PC-9 (cell line): ENCODE data around the gene PRKG1. TPM values are rescaled to one million over a fixed set of nuclear protein-coding genes. Genes with fewer than 3 reads are reported as not detected.
"Not testable (repeated sequence)": the region's sequence is repeated elsewhere in the genome, so short reads cannot be mapped to it uniquely, and the experiment has no call there.

ENCODE experiments used
- BruUV-seq: library from RNA; stranded (reverse); fragments of 400-500 nt; replicated peaks from 2 replicates; lab custom pipeline; 2021; lab: Mats Ljungman, UMichigan
- CTCF ChIA-PET: fragments of 300-600 bp; sonication (Branson Sonifier 250); formaldehyde crosslinking; loops from one replicate; lab custom pipeline; 2022; ENCODE audit warnings: antibody characterized with exemption; lab: Charles Lee
- POLR2A ChIA-PET: fragments of 300-600 bp; sonication (Branson Sonifier 250); formaldehyde crosslinking; loops from one replicate; lab custom pipeline; 2022; ENCODE audit warnings: antibody characterized with exemption; ENCODE audit not compliant: unreplicated experiment; lab: Charles Lee
- DNase-seq, 2 experiments: peaks; one replicate each; pipeline versions ENCODE4 v3.0.0 to v3.0.0-alpha.2; 2015 to 2022; ENCODE audit warnings: mixed read lengths in 1 of 2
- H2AFZ ChIP-seq: fragments of 200-600 bp; sonication (generic); 2 replicates; pipeline ENCODE4 v1.8.1; 2017; ENCODE audit warnings: antibody characterized with exemption
- H3F3A ChIP-seq: fragments of 200-600 bp; sonication (generic); 2 replicates; pipeline ENCODE4 v1.8.1; 2017; ENCODE audit warnings: antibody characterized with exemption, mild to moderate bottlenecking, low read depth; ENCODE audit not compliant: insufficient read depth
- H3K27ac ChIP-seq: fragments of 200-600 bp; sonication (generic); 2 replicates; pipeline ENCODE4 v1.6.1; 2016; ENCODE audit warnings: mixed run types
- H3K27me3 ChIP-seq: fragments of 200-600 bp; sonication (generic); 2 replicates; pipeline ENCODE4 v1.6.1; 2016; ENCODE audit warnings: low read depth, mixed run types; ENCODE audit not compliant: insufficient read depth
- H3K36me3 ChIP-seq: fragments of 200-600 bp; sonication (generic); 2 replicates; pipeline ENCODE4 v1.6.1; 2016; ENCODE audit warnings: low read depth, mixed run types
- H3K4me1 ChIP-seq: fragments of 200-600 bp; sonication (generic); replicated peaks from 2 replicates; pipeline ENCODE4 v1.6.1; 2016; ENCODE audit warnings: mixed run types; ENCODE audit not compliant: insufficient read depth
- H3K4me2 ChIP-seq: fragments of 200-600 bp; sonication (generic); 2 replicates; pipeline ENCODE4 v1.6.1; 2017; ENCODE audit warnings: mixed run types
- H3K4me3 ChIP-seq: fragments of 200-600 bp; sonication (generic); 2 replicates; pipeline ENCODE4 v1.6.1; 2016; ENCODE audit warnings: mixed run types
- H3K79me2 ChIP-seq: fragments of 200-600 bp; sonication (generic); 2 replicates; pipeline ENCODE4 v1.6.1; 2017; ENCODE audit warnings: low read depth, mixed run types
- H3K9me2 ChIP-seq: fragments of 200-600 bp; sonication (generic); 2 replicates; pipeline ENCODE4 v1.8.1; 2017; ENCODE audit warnings: mild to moderate bottlenecking; ENCODE audit not compliant: insufficient read depth
- H3K9me3 ChIP-seq: fragments of 200-600 bp; sonication (generic); 2 replicates; pipeline ENCODE4 v1.8.1; 2016; ENCODE audit warnings: low read depth; ENCODE audit not compliant: insufficient read depth
- H4K20me1 ChIP-seq: fragments of 200-600 bp; sonication (generic); 2 replicates; pipeline ENCODE4 v1.8.1; 2017; ENCODE audit not compliant: insufficient read depth
- EZH2 ChIP-seq: fragments of 200-600 bp; sonication (generic); IDR thresholded peaks from 2 replicates; pipeline ENCODE4 v1.8.0; 2017; ENCODE audit warnings: antibody characterized with exemption, low read depth
- intact Hi-C: fragments of 100-400 bp; cut with micrococcal nuclease; formaldehyde crosslinking; loops from one replicate; pipeline ENCODE4 v1.10.0; 2022; ENCODE audit not compliant: unreplicated experiment
- total RNA-seq: library from RNA; stranded (reverse); gene quantifications from 2 replicates; pipeline ENCODE4 v1.2.3, GENCODE V29; 2021
- TF ChIP-seq, protein P1 (sequence below): fragments of 200-600 bp; sonication (generic); conservative IDR thresholded peaks from 2 replicates; pipeline ENCODE4 v1.6.1; 2017; ENCODE audit warnings: mixed run types, antibody characterized with exemption, mild to moderate bottlenecking, moderate library complexity

Gene PRKG1
- total RNA-seq, 1 experiment from 2014 or later = 0.70 TPM

DNA sequence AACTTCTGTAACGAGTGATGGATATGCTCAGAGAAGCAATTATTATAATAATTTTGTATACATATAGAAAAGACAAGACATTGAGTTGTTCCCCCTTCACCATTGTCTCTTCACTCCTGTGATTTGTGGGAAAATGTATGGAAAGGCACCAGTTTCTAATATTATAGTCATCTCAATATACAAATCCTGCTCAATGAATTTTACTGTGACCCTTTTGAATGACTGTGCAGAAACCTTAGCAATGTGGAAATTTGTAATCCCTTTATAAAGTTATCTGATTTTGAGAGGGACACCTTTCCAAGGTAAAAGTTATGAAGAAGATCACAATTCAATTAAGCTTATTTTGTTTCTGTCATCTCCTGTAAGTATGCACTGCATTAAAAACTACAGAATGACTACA, 1165.5 kb downstream of the PRKG1 start:
- intact Hi-C loops = no loop called here
- no peak for TF ChIP-seq EZH2
- TF ChIP-seq, protein P1, sequence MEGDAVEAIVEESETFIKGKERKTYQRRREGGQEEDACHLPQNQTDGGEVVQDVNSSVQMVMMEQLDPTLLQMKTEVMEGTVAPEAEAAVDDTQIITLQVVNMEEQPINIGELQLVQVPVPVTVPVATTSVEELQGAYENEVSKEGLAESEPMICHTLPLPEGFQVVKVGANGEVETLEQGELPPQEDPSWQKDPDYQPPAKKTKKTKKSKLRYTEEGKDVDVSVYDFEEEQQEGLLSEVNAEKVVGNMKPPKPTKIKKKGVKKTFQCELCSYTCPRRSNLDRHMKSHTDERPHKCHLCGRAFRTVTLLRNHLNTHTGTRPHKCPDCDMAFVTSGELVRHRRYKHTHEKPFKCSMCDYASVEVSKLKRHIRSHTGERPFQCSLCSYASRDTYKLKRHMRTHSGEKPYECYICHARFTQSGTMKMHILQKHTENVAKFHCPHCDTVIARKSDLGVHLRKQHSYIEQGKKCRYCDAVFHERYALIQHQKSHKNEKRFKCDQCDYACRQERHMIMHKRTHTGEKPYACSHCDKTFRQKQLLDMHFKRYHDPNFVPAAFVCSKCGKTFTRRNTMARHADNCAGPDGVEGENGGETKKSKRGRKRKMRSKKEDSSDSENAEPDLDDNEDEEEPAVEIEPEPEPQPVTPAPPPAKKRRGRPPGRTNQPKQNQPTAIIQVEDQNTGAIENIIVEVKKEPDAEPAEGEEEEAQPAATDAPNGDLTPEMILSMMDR = no peak
- no peaks in the 10 kb centered on the region for H3K79me2 ChIP-seq
- H4K20me1 ChIP-seq = no peaks in the 10 kb centered on the region
- no peak overlapping the region for H3K4me3 ChIP-seq
- no peaks in the 10 kb centered on the region for H3K9me3 ChIP-seq
- no peaks in the 10 kb centered on the region for H3K4me1 ChIP-seq
- no peaks in the 10 kb centered on the region for H3F3A ChIP-seq
- no peaks in the 10 kb centered on the region for H3K9me2 ChIP-seq
- H3K36me3 ChIP-seq = no peaks in the 10 kb centered on the region
- no peak overlapping the region for H3K27ac ChIP-seq
- ChIA-PET CTCF (no interaction called here), POLR2A (no interaction called here)
- H3K4me2 ChIP-seq = no peak overlapping the region
- H3K27me3 ChIP-seq = no peaks in the 10 kb centered on the region
- H2AFZ ChIP-seq = no peak overlapping the region
- no TSS peak for BruUV-seq
- no peak for DNase-seq

DNA sequence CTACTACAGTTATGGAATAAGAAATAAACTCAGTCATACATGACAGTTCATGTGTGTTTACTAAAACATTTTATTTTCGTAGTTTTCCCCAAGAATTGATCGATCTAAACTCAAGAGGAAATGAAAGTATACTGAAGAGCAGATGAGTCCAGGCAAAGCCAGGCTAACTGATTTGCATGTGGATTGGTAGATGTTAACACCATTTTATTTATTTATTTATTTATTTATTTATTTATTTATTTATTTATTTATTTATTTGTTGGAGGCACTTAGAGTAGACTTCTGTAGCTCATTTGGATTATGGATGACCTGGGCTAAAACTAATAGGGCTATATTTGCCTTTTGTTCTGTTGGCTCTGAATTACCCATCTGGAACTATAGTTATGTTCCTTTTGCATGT, 1171.3 kb downstream of the PRKG1 start:
- intact Hi-C loops = no loop called here
- DNase-seq = no peak
- CTCF ChIA-PET = no interaction called here
- H3K4me2 ChIP-seq = no peak overlapping the region
- H3K36me3 ChIP-seq = no peaks in the 10 kb centered on the region
- POLR2A ChIA-PET = interaction anchor here (0.6 kb wide), 1 partner anchor 243 kb away, joined by 4 read pairs; no protein-coding TSS in a partner anchor
- no peaks in the 10 kb centered on the region for H3K79me2 ChIP-seq
- no peaks in the 10 kb centered on the region; the same call in 1 of the 2 replicates for H3K9me2 ChIP-seq
- 0 out of 2 replicates have a peak overlapping the region, but pooled peaks have one; percentile 59 for H2AFZ ChIP-seq
- H3K4me1 ChIP-seq = no peaks in the 10 kb centered on the region
- H3K9me3 ChIP-seq = no peaks in the 10 kb centered on the region
- no TSS peak for BruUV-seq
- no peak overlapping the region for H3K27ac ChIP-seq
- TF ChIP-seq, protein P1 = no peak
- TF ChIP-seq EZH2 = no peak
- no peak overlapping the region for H3K4me3 ChIP-seq
- H3K27me3 ChIP-seq = no peaks in the 10 kb centered on the region
- no peaks in the 10 kb centered on the region for H4K20me1 ChIP-seq
- no peaks in the 10 kb centered on the region for H3F3A ChIP-seq

DNA sequence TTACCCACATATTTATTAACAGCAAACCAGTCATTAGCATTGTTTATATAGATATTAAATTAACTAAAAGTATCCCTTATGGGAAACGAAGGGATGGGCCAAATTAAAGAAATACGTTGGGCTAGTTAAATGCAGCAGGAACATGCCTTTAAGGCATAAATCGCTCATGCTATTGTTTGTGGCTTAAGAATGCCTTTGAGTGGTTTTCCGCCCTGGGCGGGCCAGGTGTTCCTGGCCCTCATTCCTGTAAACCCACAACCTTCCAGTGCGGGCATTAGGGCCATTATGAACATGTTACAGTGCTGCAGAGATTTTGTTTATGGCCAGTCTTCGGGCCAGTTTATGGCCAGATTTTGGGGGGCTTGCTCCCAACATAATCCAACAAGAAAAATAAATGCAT, 1173.6 kb downstream of the PRKG1 start:
- intact Hi-C loops, H4K20me1 ChIP-seq, H3K4me1 ChIP-seq, BruUV-seq, H3K4me3 ChIP-seq, H3K4me2 ChIP-seq, H2AFZ ChIP-seq, H3K9me3 ChIP-seq, H3K79me2 ChIP-seq, H3F3A ChIP-seq, H3K36me3 ChIP-seq, CTCF ChIA-PET, H3K27me3 ChIP-seq, DNase-seq, H3K9me2 ChIP-seq, POLR2A ChIA-PET, H3K27ac ChIP-seq: not testable (repeated sequence)

DNA sequence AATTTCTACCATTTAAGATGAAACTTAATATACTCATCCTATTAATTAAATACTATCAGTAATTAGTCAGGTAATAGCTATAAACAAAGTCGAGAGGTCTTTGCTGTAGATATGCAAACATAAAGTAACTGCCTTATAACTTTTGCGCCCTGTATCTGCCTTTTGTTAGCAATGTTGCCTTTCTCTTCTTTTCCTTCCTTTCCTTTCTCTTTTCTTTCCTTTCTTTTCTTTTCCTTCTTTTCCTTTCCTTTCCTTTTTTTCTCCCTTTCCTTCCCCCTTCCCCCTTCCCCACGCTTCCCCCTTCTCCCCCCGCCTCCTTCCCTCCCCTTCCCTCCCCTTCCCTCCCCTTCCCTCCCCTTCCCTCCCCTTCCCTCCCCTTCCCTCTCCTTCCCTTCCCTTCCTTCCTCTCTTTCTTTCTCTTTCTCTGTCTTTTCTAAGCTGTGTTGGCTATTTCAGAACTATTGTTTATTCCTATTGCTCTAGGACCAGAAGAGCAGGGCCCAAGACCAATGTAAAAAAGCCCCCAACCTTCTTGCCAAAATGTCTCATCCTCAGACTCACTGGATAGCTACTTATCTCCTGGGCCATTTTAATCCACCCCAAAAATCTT, 1174.5 kb downstream of the PRKG1 start:
- ChIA-PET POLR2A (no interaction called here), CTCF (no interaction called here)
- Histone ChIP-seq H2AFZ (no peak overlapping the region), H3K9me2 (no peaks in the 10 kb centered on the region; the same call in 1 of the 2 replicates), H3K4me3 (no peak overlapping the region), H3K36me3 (no peaks in the 10 kb centered on the region), H3K27ac (no peak overlapping the region), H3K4me2 (no peak overlapping the region), H3K79me2 (no peaks in the 10 kb centered on the region), H4K20me1 (no peaks in the 10 kb centered on the region), H3K9me3 (no peaks in the 10 kb centered on the region), H3K4me1 (no peaks in the 10 kb centered on the region), H3F3A (no peaks in the 10 kb centered on the region; the same call in 1 of the 2 replicates), H3K27me3 (no peaks in the 10 kb centered on the region)
- TF ChIP-seq, protein P1 = no peak
- no peak for TF ChIP-seq EZH2
- no TSS peak for BruUV-seq
- intact Hi-C loops = no loop called here
- DNase-seq = no peak
